ENCODE measurements around the gene USP46. TPM values are rescaled to one million over a fixed set of nuclear protein-coding genes. Genes with fewer than 3 reads are reported as not detected.

USP46 gene
- total and polyA plus RNA-seq, 2 of the 8 experiments (the other 6 are each of a cell fraction or from before 2014, with no cell fraction given) = 10.6 to 62.4 TPM

DNA sequence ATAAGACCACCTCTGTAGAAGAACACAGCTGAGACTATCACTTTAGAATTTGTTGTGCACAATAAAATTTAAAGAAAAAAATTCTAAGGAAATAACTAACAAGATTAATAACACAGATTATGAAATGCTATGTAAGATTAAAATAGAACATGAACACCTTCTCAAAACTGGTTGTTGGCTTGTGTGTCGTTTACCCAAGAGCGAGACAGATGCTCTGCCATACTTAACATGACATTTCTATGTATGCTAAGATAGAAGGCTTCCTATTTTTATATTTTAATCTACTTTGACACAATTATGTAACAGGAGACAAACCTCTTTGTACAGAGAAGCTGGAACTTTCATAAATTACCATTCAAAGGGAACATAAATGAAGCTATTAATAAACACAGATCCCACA is 30.1 kb downstream of the USP46 start (continued):
- TF ChIP-seq GABPA (IDR thresholded peaks at IDR 0.05; ENCODE audit: borderline replicate concordance, insufficient read depth, low read length) (no peak), KDM1A (IDR thresholded peaks at IDR 0.05; ENCODE audit: borderline replicate concordance, low read length) (no peak), TAF1 (IDR thresholded peaks at IDR 0.05; ENCODE audit: low read depth, low read length) (no peak)
